Epithelial cell of prostate (primary cell): ENCODE results near the gene PARVB.

ENCODE experiments used
- DNase-seq: peaks from one replicate; pipeline ENCODE4 v3.0.0-alpha.2; 2011; ENCODE audit warnings: low read depth, low spot score
- H3K27ac ChIP-seq: fragments of 450-650 bp; 2 replicates; pipeline ENCODE4 v1.5.1; 2017; ENCODE audit warnings: mild to moderate bottlenecking

Gene PARVB

GRCh38 chr22:44204739-44205515 lies 180.8 kb downstream of the PARVB start:
- no peak for DNase-seq
- H3K27ac ChIP-seq, result no peak overlapping the region

GRCh38 chr22:44205516-44206329 lies 181.6 kb downstream of the PARVB start:
- no peak overlapping the region for H3K27ac ChIP-seq
- no peak for DNase-seq

GRCh38 chr22:44206330-44206645 lies 182.2 kb downstream of the PARVB start:
- DNase-seq, result no peak
- no peak overlapping the region for H3K27ac ChIP-seq

- H3K27ac ChIP-seq, result no peak overlapping the region
- DNase-seq, result no peak
Observed at GRCh38 chr22:44206696-44207095, 182.6 kb downstream of the PARVB start.

- DNase-seq, result no peak
- no peak overlapping the region for H3K27ac ChIP-seq
Observed at GRCh38 chr22:44207173-44207980, 183.3 kb downstream of the PARVB start.

- DNase-seq, result no peak
- no peak overlapping the region for H3K27ac ChIP-seq
Observed at GRCh38 chr22:44207981-44208317, 183.8 kb downstream of the PARVB start.

- DNase-seq, result no peak
- no peak overlapping the region for H3K27ac ChIP-seq
Observed at GRCh38 chr22:44209343-44209742, 185.2 kb downstream of the PARVB start.

- no peak for DNase-seq
Observed at GRCh38 chr22:44210722-44211121, 186.6 kb downstream of the PARVB start.

GRCh38 chr22:44211256-44211945 lies 187.3 kb downstream of the PARVB start:
- no peak for DNase-seq
- H3K27ac ChIP-seq, result no peak overlapping the region

More at GRCh38 chr22:44210722-44211121, 186.6 kb downstream of the PARVB start:
- H3K27ac ChIP-seq, result no peak overlapping the region

GRCh38 chr22:44211946-44212930 lies 188.1 kb downstream of the PARVB start:
- no peak for DNase-seq
- no peak overlapping the region for H3K27ac ChIP-seq

GRCh38 chr22:44212936-44213335 lies 188.8 kb downstream of the PARVB start:
- no peak for DNase-seq
- H3K27ac ChIP-seq, result no peak overlapping the region

- no peak overlapping the region for H3K27ac ChIP-seq
- no peak for DNase-seq
Observed at GRCh38 chr22:44213489-44214043, 189.5 kb downstream of the PARVB start.

- no peak overlapping the region for H3K27ac ChIP-seq
- no peak for DNase-seq
Observed at GRCh38 chr22:44214187-44214586, 190.1 kb downstream of the PARVB start.

- no peak for DNase-seq
- no peak overlapping the region for H3K27ac ChIP-seq
Observed at GRCh38 chr22:44214764-44215163, 190.7 kb downstream of the PARVB start.

GRCh38 chr22:44215287-44215686 lies 191.2 kb downstream of the PARVB start:
- no peak for DNase-seq
- H3K27ac ChIP-seq, result no peak overlapping the region

- DNase-seq, result no peak
- no peak overlapping the region for H3K27ac ChIP-seq
Observed at GRCh38 chr22:44217346-44217745, 193.2 kb downstream of the PARVB start.

- no peak overlapping the region for H3K27ac ChIP-seq
- DNase-seq, result no peak
Observed at GRCh38 chr22:44218071-44218470, 194.0 kb downstream of the PARVB start.

- no peak overlapping the region for H3K27ac ChIP-seq
- DNase-seq, result no peak
Observed at GRCh38 chr22:44219101-44219870, 195.2 kb downstream of the PARVB start.
